Prostate gland (tissue), 2 donors: ENCODE results near the gene ULK2. TPM values are rescaled to one million over a fixed set of nuclear protein-coding genes. Genes with fewer than 3 reads are reported as not detected.

Experiments used
- DNase-seq: peaks from one replicate; pipeline ENCODE4 v3.0.0-alpha.2; 2019; ENCODE audit warnings: low spot score
- H3K27ac ChIP-seq, 2 donors: fragments of 200-600 bp; sonication (generic); 2 replicates each; pipeline ENCODE4 v1.5.1; 2017 to 2019
- H3K27me3 ChIP-seq: fragments of 200-600 bp; sonication (generic); replicated peaks from 2 replicates; pipeline ENCODE4 v1.5.1; 2019; ENCODE audit not compliant: insufficient read depth
- H3K36me3 ChIP-seq, 2 donors: fragments of 200-600 bp; sonication (generic); 1 replicate in 1 of 2; 2 replicates in 1 of 2; pipeline versions ENCODE4 v1.5.1 to v1.8.1; 2017 to 2019
- H3K4me1 ChIP-seq: fragments of 200-600 bp; sonication (generic); replicated peaks from 2 replicates; pipeline ENCODE4 v1.5.1; 2019
- H3K4me3 ChIP-seq, 2 donors: fragments of 200-600 bp; sonication (generic); 2 replicates each; pipeline ENCODE4 v1.5.1; 2017 to 2019
- H3K9me3 ChIP-seq: fragments of 200-600 bp; sonication (generic); 2 replicates; pipeline ENCODE4 v1.5.1; 2017
- POLR2A ChIP-seq: fragments of 450-650 bp; IDR thresholded peaks from one replicate; pipeline ENCODE4 v1.6.1; 2016; ENCODE audit warnings: antibody characterized with exemption, mild to moderate bottlenecking
- POLR2AphosphoS5 ChIP-seq: sonication (generic); formaldehyde crosslinking; IDR thresholded peaks from one replicate; pipeline ENCODE4 v1.6.1; 2017; ENCODE audit warnings: antibody characterized with exemption
- WGBS: methylation state at CpG from one replicate; pipeline ENCODE4 v1.1.5; 2018; 5-methylcytosine and 5-hydroxymethylcytosine counted together
- intact Hi-C: fragments of 100-400 bp; cut with DNase I; formaldehyde crosslinking; loops from one replicate; pipeline ENCODE4 v1.14.2; 2022
- total RNA-seq, 2 donors: library from RNA; depleted of rRNA; stranded (reverse); fragments of >200 nt; gene quantifications; one replicate each; pipeline ENCODE4 v1.1.0, GENCODE V29; 2016
- TF ChIP-seq, protein P1 (sequence below), 4 experiments: fragments of 200-600 bp in 2 of 4; fragments of 450-650 bp in 2 of 4; sonication (generic) in 2 of 4; IDR thresholded peaks; 1 replicate in 3 of 4; 2 replicates in 1 of 4; pipeline ENCODE4 v1.5.1; 2016 to 2019; ENCODE audit warnings: antibody characterized with exemption in 4 of 4, mild to moderate bottlenecking in 2 of 4, moderate library complexity in 2 of 4

The ULK2 gene
- total RNA-seq, 2 donors from 2014 or later: 15.9 to 44.4 TPM

DNA sequence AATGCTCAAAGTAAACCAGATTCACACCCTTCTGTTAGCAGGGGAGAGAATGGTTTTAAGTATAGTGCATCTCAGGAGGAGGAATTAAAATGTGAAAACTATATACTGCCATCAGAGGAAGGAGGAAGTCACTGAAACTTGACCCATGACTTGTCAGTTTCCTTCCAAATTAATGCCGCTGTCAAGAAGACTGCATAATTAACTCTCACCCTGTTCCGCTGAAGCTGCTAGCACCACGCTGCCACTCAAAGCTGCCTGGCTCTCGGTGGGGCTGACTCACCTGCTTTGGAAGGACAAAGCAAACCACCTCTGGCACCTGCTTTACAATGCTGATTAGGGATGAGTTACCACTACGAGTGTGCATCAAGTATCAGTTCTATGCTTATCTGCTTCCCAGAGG lies 37.8 kb upstream of the ULK2 start:
- WGBS: 79% methylated on average over 5 of the region's 5 CpGs
- Histone ChIP-seq H3K4me1 (no peaks in the 10 kb centered on the region), H3K27me3 (no peaks in the 10 kb centered on the region), H3K36me3 (no peaks in the 10 kb centered on the region), H3K9me3 (no peaks in the 10 kb centered on the region), H3K27ac (no peak overlapping the region), H3K4me3 (no peak overlapping the region)
- TF ChIP-seq, protein P1, sequence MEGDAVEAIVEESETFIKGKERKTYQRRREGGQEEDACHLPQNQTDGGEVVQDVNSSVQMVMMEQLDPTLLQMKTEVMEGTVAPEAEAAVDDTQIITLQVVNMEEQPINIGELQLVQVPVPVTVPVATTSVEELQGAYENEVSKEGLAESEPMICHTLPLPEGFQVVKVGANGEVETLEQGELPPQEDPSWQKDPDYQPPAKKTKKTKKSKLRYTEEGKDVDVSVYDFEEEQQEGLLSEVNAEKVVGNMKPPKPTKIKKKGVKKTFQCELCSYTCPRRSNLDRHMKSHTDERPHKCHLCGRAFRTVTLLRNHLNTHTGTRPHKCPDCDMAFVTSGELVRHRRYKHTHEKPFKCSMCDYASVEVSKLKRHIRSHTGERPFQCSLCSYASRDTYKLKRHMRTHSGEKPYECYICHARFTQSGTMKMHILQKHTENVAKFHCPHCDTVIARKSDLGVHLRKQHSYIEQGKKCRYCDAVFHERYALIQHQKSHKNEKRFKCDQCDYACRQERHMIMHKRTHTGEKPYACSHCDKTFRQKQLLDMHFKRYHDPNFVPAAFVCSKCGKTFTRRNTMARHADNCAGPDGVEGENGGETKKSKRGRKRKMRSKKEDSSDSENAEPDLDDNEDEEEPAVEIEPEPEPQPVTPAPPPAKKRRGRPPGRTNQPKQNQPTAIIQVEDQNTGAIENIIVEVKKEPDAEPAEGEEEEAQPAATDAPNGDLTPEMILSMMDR (IDR thresholded peaks at IDR 0.05): no peak
- no peak for TF ChIP-seq POLR2A
- no peak for TF ChIP-seq POLR2AphosphoS5
- no peak for DNase-seq
- intact Hi-C loops: no loop called here

- Histone ChIP-seq H3K36me3 (no peaks in the 10 kb centered on the region), H3K27ac (no peak overlapping the region), H3K9me3 (no peaks in the 10 kb centered on the region), H3K4me1 (no peaks in the 10 kb centered on the region), H3K4me3 (no peak overlapping the region), H3K27me3 (no peaks in the 10 kb centered on the region)
- DNase-seq: no peak
- 89% methylated on average over 5 of the region's 5 CpGs for WGBS
- TF ChIP-seq POLR2AphosphoS5 (no peak), POLR2A (no peak)
- TF ChIP-seq, protein P1 (IDR thresholded peaks at IDR 0.05): no peak
- intact Hi-C loops: no loop called here
These were observed 37.2 kb upstream of the ULK2 start for GRCh38 chr17:19904924-19905323.

DNA sequence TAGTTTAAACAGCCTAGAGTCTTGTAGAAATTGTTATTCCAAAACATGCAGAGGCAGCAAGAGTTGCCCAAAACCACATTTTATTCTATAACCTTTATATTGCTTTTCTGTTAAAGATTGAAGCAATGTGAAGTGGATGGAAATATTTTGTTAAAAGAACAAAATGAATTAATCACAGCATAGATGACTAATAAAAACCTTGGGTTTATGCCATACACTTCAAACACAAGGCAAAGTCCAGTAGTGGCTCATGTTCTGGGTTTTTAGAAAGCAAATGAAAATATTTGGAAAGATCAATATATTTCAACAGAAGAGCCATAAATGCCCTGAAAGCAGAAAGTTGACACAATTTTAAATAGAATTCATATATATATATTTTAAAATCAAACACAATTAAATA lies 36.7 kb upstream of the ULK2 start:
- no peaks in the 10 kb centered on the region for H3K36me3 ChIP-seq
- H3K27ac ChIP-seq: no peak overlapping the region
- H3K9me3 ChIP-seq: no peaks in the 10 kb centered on the region
- H3K4me3 ChIP-seq: no peak overlapping the region
- TF ChIP-seq POLR2A (no peak), POLR2AphosphoS5 (no peak)
- TF ChIP-seq, protein P1 (IDR thresholded peaks at IDR 0.05): no peak
- DNase-seq: no peak
- H3K4me1 ChIP-seq: no peaks in the 10 kb centered on the region
- intact Hi-C loops: no loop called here
- H3K27me3 ChIP-seq: no peaks in the 10 kb centered on the region

GRCh38 chr17:19900809-19901208 lies 33.1 kb upstream of the ULK2 start:
- no peaks in the 10 kb centered on the region for H3K36me3 ChIP-seq

GRCh38 chr17:19897903-19898302 lies 30.2 kb upstream of the ULK2 start:
- no peak overlapping the region for H3K4me3 ChIP-seq
- no peaks in the 10 kb centered on the region for H3K27me3 ChIP-seq
- no peak for TF ChIP-seq POLR2A
- TF ChIP-seq POLR2AphosphoS5: no peak
- no peaks in the 10 kb centered on the region for H3K36me3 ChIP-seq
- H3K4me1 ChIP-seq: no peaks in the 10 kb centered on the region
- DNase-seq: no peak
- 64% methylated on average over 2 of the region's 2 CpGs for WGBS
- intact Hi-C loops: no loop called here
- H3K27ac ChIP-seq: peak overlapping the region in 1 of 2 donors; percentile 25
- H3K9me3 ChIP-seq: no peaks in the 10 kb centered on the region

More at GRCh38 chr17:19900809-19901208, 33.1 kb upstream of the ULK2 start:
- H3K9me3 ChIP-seq: no peaks in the 10 kb centered on the region
- H3K27me3 ChIP-seq: no peaks in the 10 kb centered on the region
- 92% methylated on average over 2 of the region's 2 CpGs for WGBS
- intact Hi-C loops: no loop called here
- no peak overlapping the region for H3K4me3 ChIP-seq
- TF ChIP-seq, protein P1 (IDR thresholded peaks at IDR 0.05): no peak
- TF ChIP-seq POLR2A (no peak), POLR2AphosphoS5 (no peak)
- H3K4me1 ChIP-seq: no peaks in the 10 kb centered on the region
- no peak for DNase-seq
- H3K27ac ChIP-seq: no peak overlapping the region
